Sigmoid colon (tissue), 7 donors: Measurements from ENCODE around the gene GRID1. TPM values are rescaled to one million over a fixed set of nuclear protein-coding genes. Genes with fewer than 3 reads are reported as not detected.

ENCODE experiments used
- DNase-seq: peaks from one replicate; pipeline ENCODE4 v3.0.0-alpha.2; 2019
- H3K27ac ChIP-seq, 4 donors: fragments of 200-600 bp; sonication (generic); one replicate each; pipeline ENCODE4 v1.5.1; 2016 to 2019; ENCODE audit warnings: mild to moderate bottlenecking in 1 of 4
- H3K27me3 ChIP-seq, 3 donors: fragments of 200-600 bp; sonication (generic); one replicate each; pipeline ENCODE4 v1.5.1; 2019; ENCODE audit warnings: mild to moderate bottlenecking in 1 of 3
- H3K36me3 ChIP-seq, 4 donors: fragments of 200-600 bp; sonication (generic); one replicate each; pipeline ENCODE4 v1.5.1; 2016 to 2019
- H3K4me1 ChIP-seq, 4 donors: fragments of 200-600 bp; sonication (generic); one replicate each; pipeline ENCODE4 v1.5.1; 2017 to 2019
- H3K4me3 ChIP-seq, 4 donors: fragments of 200-600 bp; sonication (generic); one replicate each; pipeline ENCODE4 v1.5.1; 2017 to 2019; ENCODE audit warnings: mild to moderate bottlenecking in 2 of 4, moderate library complexity in 1 of 4
- H3K9me3 ChIP-seq, 4 donors: fragments of 200-600 bp in 3 of 4; sonication (generic) in 3 of 4; one replicate each; pipeline versions ENCODE4 v1.5.1 to v1.6.1; 2013 to 2019
- CTCF ChIP-seq, 4 experiments: fragments of 450-650 bp in 3 of 4; fragments of 200-600 bp in 1 of 4; IDR thresholded peaks; one replicate each; pipeline ENCODE4 v1.5.1; 2016 to 2019; ENCODE audit warnings: antibody characterized with exemption in 4 of 4, mild to moderate bottlenecking in 3 of 4, moderate library complexity in 2 of 4
- EP300 ChIP-seq, 4 donors: sonication (generic); formaldehyde crosslinking; IDR thresholded peaks; one replicate each; pipeline ENCODE4 v1.6.1; 2017; ENCODE audit warnings: antibody characterized with exemption in 4 of 4
- POLR2A ChIP-seq, 2 donors: fragments of 450-650 bp; IDR thresholded peaks; one replicate each; pipeline ENCODE4 v1.6.1; 2016; ENCODE audit warnings: antibody characterized with exemption in 2 of 2, mild to moderate bottlenecking in 2 of 2, moderate library complexity in 2 of 2
- POLR2AphosphoS5 ChIP-seq, 4 donors: sonication (generic); formaldehyde crosslinking; IDR thresholded peaks; one replicate each; pipeline ENCODE4 v1.6.1; 2017; ENCODE audit warnings: antibody characterized with exemption in 4 of 4
- WGBS, 2 donors: extraction: QIAGEN DNeasy Blood & Tissue Kit; methylation state at CpG; one replicate each; pipeline ENCODE4 v1.1.7; 2013; 5-methylcytosine and 5-hydroxymethylcytosine counted together
- intact Hi-C: fragments of 100-400 bp; cut with DNase I; formaldehyde crosslinking; loops from one replicate; pipeline ENCODE4 v1.15.1; 2023
- polyA plus RNA-seq, 3 donors: library from polyadenylated mRNA; stranded (reverse); fragments of 200-250 nt; gene quantifications; one replicate each; pipeline ENCODE4 v1.2.3, GENCODE V29; 2013
- total RNA-seq, 4 donors: library from RNA; depleted of rRNA; stranded (reverse); fragments of >200 nt; gene quantifications; one replicate each; pipeline ENCODE4 v1.1.0, GENCODE V29; 2016
- donor health status: healthy with polysubstance abuse.
- donor health status: Bipolar disorder and iron deficiency.
- donor health status: healthy.

The GRID1 gene
- total and polyA plus RNA-seq, 7 donors: 0.66 to 4.7 (median 1.1) TPM; not detected in 2

DNA sequence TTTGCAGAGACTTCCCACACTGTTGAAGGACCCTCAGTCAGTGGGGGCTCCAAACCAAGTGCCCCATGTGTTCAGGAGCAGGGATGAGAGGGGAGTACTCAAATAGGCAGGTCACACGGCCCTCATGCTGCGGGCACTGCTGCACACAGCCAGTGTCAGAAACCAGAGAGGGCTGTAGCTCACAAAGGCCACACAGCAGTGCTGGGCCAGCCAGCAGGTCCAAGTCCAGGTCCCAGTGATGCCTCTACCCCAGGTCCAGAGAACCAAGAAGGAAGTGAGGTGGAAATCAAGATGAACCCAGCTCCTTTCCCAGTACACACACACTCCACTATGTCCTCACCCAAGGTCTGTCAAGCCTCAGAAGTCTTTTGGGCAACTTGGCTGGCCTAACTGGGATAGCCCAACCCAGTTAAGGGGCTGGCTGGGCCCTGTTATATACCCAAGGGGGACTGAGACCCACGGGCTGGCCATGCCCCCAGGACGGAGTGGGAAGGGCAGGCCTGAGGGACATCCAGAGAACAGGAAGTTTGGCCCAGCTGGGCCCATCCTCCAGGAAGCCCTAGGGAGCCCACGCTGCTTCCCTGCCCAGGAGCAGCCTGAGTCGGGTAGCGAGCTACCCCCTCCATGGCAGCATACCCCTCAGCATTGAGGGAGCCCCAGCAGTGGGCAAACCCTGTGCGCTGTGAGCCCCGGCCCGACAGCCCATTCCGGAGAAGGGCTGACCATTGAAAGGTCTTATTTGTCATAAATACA, 24.3 kb downstream of the GRID1 start:
- no peaks in the 10 kb centered on the region for H3K36me3 ChIP-seq
- no peaks in the 10 kb centered on the region for H3K4me1 ChIP-seq
- no peaks in the 10 kb centered on the region for H3K27me3 ChIP-seq
- WGBS, 2 donors: 66 to 73% methylated on average over 11 of the region's 11 CpGs
- no peak overlapping the region for H3K4me3 ChIP-seq
- DNase-seq: peak; percentile 38
- intact Hi-C loops: no loop called here
- H3K9me3 ChIP-seq: no peaks in the 10 kb centered on the region
- no peak overlapping the region for H3K27ac ChIP-seq
- TF ChIP-seq CTCF (IDR thresholded peaks at IDR 0.05): no peak
- no peak for TF ChIP-seq POLR2A (IDR thresholded peaks at IDR 0.05)
- TF ChIP-seq POLR2AphosphoS5 (IDR thresholded peaks at IDR 0.05): no peak
- TF ChIP-seq EP300 (IDR thresholded peaks at IDR 0.05): no peak

- Histone ChIP-seq H3K27ac (no peak overlapping the region), H3K27me3 (no peaks in the 10 kb centered on the region), H3K4me1 (no peaks in the 10 kb centered on the region), H3K9me3 (no peaks in the 10 kb centered on the region), H3K4me3 (no peak overlapping the region), H3K36me3 (no peaks in the 10 kb centered on the region)
- peak; percentile 25 for DNase-seq
- WGBS, 2 donors: 68 to 75% methylated on average over 13 of the region's 13 CpGs
- TF ChIP-seq POLR2AphosphoS5 (IDR thresholded peaks at IDR 0.05): no peak
- TF ChIP-seq CTCF (IDR thresholded peaks at IDR 0.05): no peak
- no peak for TF ChIP-seq EP300 (IDR thresholded peaks at IDR 0.05)
- TF ChIP-seq POLR2A (IDR thresholded peaks at IDR 0.05): no peak
- intact Hi-C loops: no loop called here
These were observed 25.2 kb downstream of the GRID1 start for GRCh38 chr10:86341361-86341811.

DNA sequence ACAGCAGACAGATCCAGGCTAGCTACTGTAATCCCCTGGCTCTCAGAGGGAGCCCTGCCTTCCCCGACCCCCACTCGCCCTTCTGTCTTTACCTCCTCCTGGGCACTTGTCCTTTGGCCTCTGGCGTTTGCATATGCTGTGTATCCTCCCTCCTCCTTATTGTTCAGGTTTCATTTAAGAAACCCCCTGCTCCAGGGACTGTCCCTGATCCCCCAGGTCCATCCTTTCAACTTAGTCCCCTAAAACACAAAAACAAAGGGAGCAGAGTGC, 25.7 kb downstream of the GRID1 start:
- WGBS, 2 donors: 67 to 79% methylated on average over 3 of the region's 3 CpGs
- H3K27me3 ChIP-seq: no peaks in the 10 kb centered on the region
- no peak overlapping the region for H3K27ac ChIP-seq
- peak; percentile 44 for DNase-seq
- H3K9me3 ChIP-seq: no peaks in the 10 kb centered on the region
- TF ChIP-seq CTCF (IDR thresholded peaks at IDR 0.05) (no peak), POLR2A (IDR thresholded peaks at IDR 0.05) (no peak), POLR2AphosphoS5 (IDR thresholded peaks at IDR 0.05) (no peak), EP300 (IDR thresholded peaks at IDR 0.05) (no peak)
- intact Hi-C loops: no loop called here
- H3K4me3 ChIP-seq: no peak overlapping the region
- H3K4me1 ChIP-seq: no peaks in the 10 kb centered on the region
- no peaks in the 10 kb centered on the region for H3K36me3 ChIP-seq

DNA sequence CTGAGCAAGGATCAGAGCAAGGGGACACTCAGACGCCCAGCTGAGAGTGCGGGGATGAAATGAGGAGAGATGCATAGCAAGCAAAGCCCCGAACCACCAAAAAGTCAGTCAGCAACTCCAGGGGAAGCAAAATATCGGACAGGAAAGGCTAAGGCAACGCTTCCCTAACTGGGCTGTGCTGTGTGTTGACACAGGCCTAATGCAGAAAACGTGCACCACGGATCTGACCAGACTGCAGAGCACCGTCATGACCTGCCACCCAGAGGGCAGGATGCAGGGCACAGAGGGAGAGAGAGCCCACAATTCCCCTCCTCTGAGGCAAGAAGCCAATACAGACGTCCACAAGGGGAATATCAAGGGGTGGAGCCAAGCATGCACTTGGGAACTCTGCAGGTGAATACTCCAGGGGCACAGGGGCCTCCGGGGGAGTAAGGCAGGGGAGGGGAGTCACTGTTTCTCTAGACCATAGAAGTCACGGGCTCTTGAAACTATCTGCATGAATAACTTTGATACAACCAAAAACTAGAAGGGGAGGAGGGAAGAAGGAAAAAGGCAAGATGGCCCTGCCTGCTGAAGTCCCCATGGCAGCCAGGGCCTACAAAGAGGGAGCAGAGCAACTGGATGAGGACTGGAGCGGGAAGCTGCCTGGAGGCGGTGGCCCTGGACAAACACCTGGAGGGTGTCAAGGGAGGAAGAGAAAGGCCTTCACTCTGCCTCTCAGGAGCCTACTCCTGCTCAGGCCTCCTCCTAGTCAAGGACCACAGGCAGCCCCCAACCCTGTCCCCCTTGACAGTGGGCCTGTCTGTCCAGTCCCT, 26.2 kb downstream of the GRID1 start:
- Histone ChIP-seq H3K27ac (no peak overlapping the region), H3K27me3 (no peaks in the 10 kb centered on the region), H3K36me3 (no peaks in the 10 kb centered on the region), H3K4me3 (no peak overlapping the region), H3K9me3 (no peaks in the 10 kb centered on the region), H3K4me1 (no peaks in the 10 kb centered on the region)
- TF ChIP-seq POLR2A (IDR thresholded peaks at IDR 0.05): no peak
- no peak for TF ChIP-seq POLR2AphosphoS5 (IDR thresholded peaks at IDR 0.05)
- TF ChIP-seq EP300 (IDR thresholded peaks at IDR 0.05): no peak
- no peak for TF ChIP-seq CTCF (IDR thresholded peaks at IDR 0.05)
- peak; percentile 40 for DNase-seq
- 69 to 71% methylated on average over 13 of the region's 13 CpGs for WGBS, 2 donors
- intact Hi-C loops: no loop called here
